Adrenal gland (tissue), 12 donors: ENCODE results near the gene SFRP5. TPM values are rescaled to one million over a fixed set of nuclear protein-coding genes. Genes with fewer than 3 reads are reported as not detected.

Source experiments
- DNase-seq, 7 donors: peaks; one replicate each; pipeline ENCODE4 v3.0.0-alpha.2; 2019 to 2020
- H3K27ac ChIP-seq, 5 donors: fragments of 200-600 bp; sonication (generic) in 4 of 5; 1 replicate in 3 of 5; 2 replicates in 2 of 5; pipeline versions ENCODE4 v1.5.1 to v1.8.0; 2016 to 2020; ENCODE audit warnings: mild to moderate bottlenecking in 1 of 5
- H3K27me3 ChIP-seq: fragments of 200-600 bp; 2 replicates; pipeline ENCODE4 v1.8.0; 2021
- H3K36me3 ChIP-seq, 2 donors: fragments of 200-600 bp; replicated peaks in 1 of 2; 1 replicate in 1 of 2; 2 replicates in 1 of 2; pipeline versions ENCODE4 v1.5.1 to v1.8.0; 2018 to 2022
- H3K4me1 ChIP-seq, 2 donors: fragments of 200-600 bp; replicated peaks in 1 of 2; 1 replicate in 1 of 2; 2 replicates in 1 of 2; pipeline versions ENCODE4 v1.5.1 to v1.8.0; 2018 to 2021
- H3K4me3 ChIP-seq, 4 donors: fragments of 200-600 bp; sonication (generic) in 3 of 4; one replicate each; pipeline ENCODE4 v1.5.1; 2016 to 2018
- H3K9me3 ChIP-seq, 3 donors: fragments of 200-600 bp; sonication (generic) in 1 of 3; replicated peaks in 1 of 3; 1 replicate in 2 of 3; 2 replicates in 1 of 3; pipeline versions ENCODE4 v1.5.1 to v1.8.0; 2016 to 2021
- POLR2A ChIP-seq, 2 donors: fragments of 450-650 bp; IDR thresholded peaks; one replicate each; pipeline ENCODE4 v1.6.1; 2017; ENCODE audit warnings: antibody characterized with exemption in 2 of 2, mild to moderate bottlenecking in 2 of 2, moderate library complexity in 1 of 2
- WGBS, 4 donors: extraction: QIAGEN DNeasy Blood & Tissue Kit in 2 of 4; methylation state at CpG; one replicate each; pipeline versions ENCODE4 v1.1.5 to v1.1.7; 2013 to 2017; 5-methylcytosine and 5-hydroxymethylcytosine counted together
- intact Hi-C, 2 donors: fragments of 100-400 bp; cut with DNase I; formaldehyde crosslinking; loops; one replicate each; pipeline versions ENCODE4 v1.14.1 to v1.15.0; 2022 to 2023
- polyA plus RNA-seq, 3 donors: library from polyadenylated mRNA; stranded (reverse); fragments of 200-250 nt in 2 of 3; fragments of 350-450 nt in 1 of 3; fragmentation: Illumina TruSeq in 1 of 3; extraction: RNeasy Lipid Tissue Mini Kit (QIAGEN cat#74804) in 1 of 3; gene quantifications; one replicate each; pipeline ENCODE4 v1.2.3, GENCODE V29; 2013 to 2014
- total RNA-seq, 9 donors: library from RNA; depleted of rRNA in 4 of 9; stranded (reverse); fragments of >200 nt in 4 of 9; fragments of 120-200 nt in 1 of 9; fragmentation: NEBNext Ultra II Directional in 1 of 9; extraction: Animal tissue kit (Norgen Biotek cat#: 25700) in 1 of 9; gene quantifications; one replicate each; pipeline versions ENCODE4 v1.1.0 to v1.2.4, GENCODE V29; 2013 to 2023
- TF ChIP-seq, protein P1 (sequence below), 6 experiments: fragments of 450-650 bp in 4 of 6; fragments of 200-600 bp in 2 of 6; sonication (generic) in 1 of 6; IDR thresholded peaks; 1 replicate in 5 of 6; 2 replicates in 1 of 6; pipeline versions ENCODE4 v1.5.1 to v1.8.0; 2016 to 2021; ENCODE audit warnings: antibody characterized with exemption in 6 of 6, mild to moderate bottlenecking in 2 of 6, moderate library complexity in 1 of 6
- donor health status: healthy with polysubstance abuse.
- donor health status: Bipolar disorder and iron deficiency.
- donor health status: DM: yes; HTN: yes; CAD: no.
- donor health status: DM: no; HTN: no; CAD: no.
- donor health status: DM: no; HTN: no; CAD: no.
- donor health status: DM: yes; HTN: yes; CAD: no.

SFRP5 gene
- total and polyA plus RNA-seq, 12 donors, result 0.22 to 43.4 (median 5.2) TPM

DNA sequence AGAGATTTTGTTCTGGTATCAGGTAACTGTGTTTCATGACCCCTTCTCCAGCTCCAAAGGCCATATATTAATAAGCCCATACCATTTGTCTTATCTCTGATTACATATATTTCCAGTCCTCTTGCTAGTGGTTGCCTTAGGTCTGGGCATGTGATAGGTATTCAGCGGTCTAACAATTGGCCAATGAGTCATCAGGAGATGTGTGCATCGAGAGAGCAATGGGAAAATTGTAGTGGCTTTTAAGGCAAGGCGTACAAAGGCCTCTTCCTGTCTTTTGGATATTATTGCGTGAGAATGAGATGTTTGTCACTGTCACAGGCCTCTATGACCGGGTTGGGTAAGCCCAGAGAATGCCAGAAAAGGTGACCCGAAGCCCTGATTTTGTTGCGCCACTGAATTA lies 38.6 kb upstream of the SFRP5 start:
- Histone ChIP-seq H3K27ac (no peak overlapping the region), H3K4me1 (no peaks in the 10 kb centered on the region), H3K4me3 (no peak overlapping the region), H3K36me3 (no peaks in the 10 kb centered on the region), H3K9me3 (no peaks in the 10 kb centered on the region), H3K27me3 (no peaks in the 10 kb centered on the region)
- intact Hi-C loops, result no loop called here
- TF ChIP-seq POLR2A (IDR thresholded peaks at IDR 0.05), result no peak
- TF ChIP-seq, protein P1, sequence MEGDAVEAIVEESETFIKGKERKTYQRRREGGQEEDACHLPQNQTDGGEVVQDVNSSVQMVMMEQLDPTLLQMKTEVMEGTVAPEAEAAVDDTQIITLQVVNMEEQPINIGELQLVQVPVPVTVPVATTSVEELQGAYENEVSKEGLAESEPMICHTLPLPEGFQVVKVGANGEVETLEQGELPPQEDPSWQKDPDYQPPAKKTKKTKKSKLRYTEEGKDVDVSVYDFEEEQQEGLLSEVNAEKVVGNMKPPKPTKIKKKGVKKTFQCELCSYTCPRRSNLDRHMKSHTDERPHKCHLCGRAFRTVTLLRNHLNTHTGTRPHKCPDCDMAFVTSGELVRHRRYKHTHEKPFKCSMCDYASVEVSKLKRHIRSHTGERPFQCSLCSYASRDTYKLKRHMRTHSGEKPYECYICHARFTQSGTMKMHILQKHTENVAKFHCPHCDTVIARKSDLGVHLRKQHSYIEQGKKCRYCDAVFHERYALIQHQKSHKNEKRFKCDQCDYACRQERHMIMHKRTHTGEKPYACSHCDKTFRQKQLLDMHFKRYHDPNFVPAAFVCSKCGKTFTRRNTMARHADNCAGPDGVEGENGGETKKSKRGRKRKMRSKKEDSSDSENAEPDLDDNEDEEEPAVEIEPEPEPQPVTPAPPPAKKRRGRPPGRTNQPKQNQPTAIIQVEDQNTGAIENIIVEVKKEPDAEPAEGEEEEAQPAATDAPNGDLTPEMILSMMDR (IDR thresholded peaks at IDR 0.05), result no peak
- 79 to 90% (median 82%) methylated on average over 7 of the region's 7 CpGs for WGBS, 4 donors
- no peak for DNase-seq

DNA sequence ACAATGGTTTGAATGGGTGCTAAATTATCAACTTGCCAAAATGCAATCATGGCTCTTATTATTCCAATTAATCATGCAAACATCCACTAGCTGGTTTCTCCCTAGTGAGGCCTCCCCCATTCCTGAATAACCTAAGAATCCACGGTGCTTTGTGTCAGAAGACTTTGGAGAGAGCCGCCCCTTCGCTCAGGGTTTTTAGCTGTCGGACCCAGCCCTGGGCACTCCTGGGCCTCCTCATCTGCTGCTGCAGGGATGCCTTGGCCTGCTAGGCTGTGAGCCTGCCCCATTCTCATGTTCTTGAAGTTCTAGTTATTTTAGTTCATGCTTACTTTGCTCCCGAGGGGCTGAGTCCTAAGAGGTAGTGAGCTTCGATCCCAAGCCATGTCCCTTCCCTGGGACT lies 34.1 kb upstream of the SFRP5 start:
- WGBS, 4 donors, result 89 to 92% (median 90%) methylated on average over 6 of the region's 6 CpGs
- Histone ChIP-seq H3K9me3 (no peaks in the 10 kb centered on the region), H3K36me3 (no peaks in the 10 kb centered on the region), H3K27ac (no peak overlapping the region), H3K27me3 (no peaks in the 10 kb centered on the region), H3K4me3 (no peak overlapping the region), H3K4me1 (no peaks in the 10 kb centered on the region)
- TF ChIP-seq, protein P1 (IDR thresholded peaks at IDR 0.05), result no peak
- no peak for TF ChIP-seq POLR2A (IDR thresholded peaks at IDR 0.05)
- no peak for DNase-seq
- intact Hi-C loops, result no loop called here

DNA sequence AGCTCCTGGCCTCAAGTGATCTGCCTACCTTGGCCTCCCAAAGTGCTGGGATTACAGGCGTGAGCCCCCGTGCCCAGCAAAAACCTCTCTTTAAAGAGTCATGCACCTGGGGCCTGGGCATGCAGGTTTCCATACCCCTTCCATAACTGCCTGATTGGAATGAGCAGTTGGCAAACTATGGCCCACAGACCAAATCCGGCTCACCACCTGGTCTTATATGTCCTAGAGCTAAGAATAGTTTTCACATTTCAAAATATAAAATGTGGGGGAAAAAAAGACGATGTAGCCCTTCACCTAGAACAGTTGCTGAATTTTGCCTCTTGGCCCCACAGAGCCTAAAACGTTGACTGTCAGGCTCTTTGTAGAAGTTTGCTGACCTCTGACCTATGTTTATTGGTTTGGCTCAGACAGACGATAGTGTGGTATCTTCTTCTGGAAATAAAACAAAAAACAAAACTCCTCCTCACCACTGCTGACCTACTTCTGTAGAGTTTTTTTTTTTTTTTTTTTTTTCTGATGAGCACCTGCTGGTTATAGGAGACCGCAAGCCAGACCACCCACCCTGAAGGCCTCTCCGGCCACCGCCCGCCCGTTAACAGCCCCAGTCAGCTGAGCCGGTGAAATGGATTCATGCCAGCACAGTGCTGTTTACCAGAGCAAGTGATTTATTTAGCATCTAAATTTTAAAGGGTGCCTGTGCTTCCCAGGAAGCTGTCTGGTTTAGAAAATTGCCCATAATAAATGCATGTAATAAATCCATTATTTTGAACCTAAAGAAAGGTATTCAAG lies 33.5 kb upstream of the SFRP5 start:
- H3K4me1 ChIP-seq, result no peaks in the 10 kb centered on the region
- 52 to 65% (median 63%) methylated on average over 12 of the region's 12 CpGs for WGBS, 4 donors
- intact Hi-C loops, result no loop called here
- no peak for TF ChIP-seq POLR2A (IDR thresholded peaks at IDR 0.05)
- TF ChIP-seq, protein P1 (IDR thresholded peaks at IDR 0.05), result no peak
- no peaks in the 10 kb centered on the region for H3K36me3 ChIP-seq
- no peak for DNase-seq
- H3K27ac ChIP-seq, result no peak overlapping the region
- no peak overlapping the region for H3K4me3 ChIP-seq
- no peaks in the 10 kb centered on the region for H3K9me3 ChIP-seq
- H3K27me3 ChIP-seq, result no peaks in the 10 kb centered on the region

DNA sequence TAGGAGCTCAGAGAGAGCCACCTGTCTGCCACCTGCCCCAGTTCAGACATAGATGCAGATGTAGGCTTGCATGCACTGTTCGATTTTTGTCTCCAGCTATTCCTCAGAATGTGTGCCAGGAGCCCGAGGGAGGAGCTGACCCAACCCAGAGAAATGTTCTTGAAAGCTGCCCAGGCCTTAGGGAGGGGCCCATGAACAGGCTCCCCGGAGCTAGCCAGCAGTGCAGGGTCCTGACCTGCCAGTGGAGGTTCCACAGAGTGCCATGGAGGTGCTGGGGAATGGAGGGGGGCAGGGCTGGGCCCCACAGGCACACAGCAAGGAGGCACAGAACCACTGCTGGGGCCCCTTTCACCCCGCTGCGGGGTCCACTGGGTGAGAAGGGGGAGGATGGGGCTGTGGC lies 29.6 kb upstream of the SFRP5 start:
- Histone ChIP-seq H3K27me3 (no peaks in the 10 kb centered on the region), H3K9me3 (no peaks in the 10 kb centered on the region), H3K4me3 (no peak overlapping the region), H3K36me3 (no peaks in the 10 kb centered on the region), H3K4me1 (no peaks in the 10 kb centered on the region), H3K27ac (no peak overlapping the region)
- no peak for DNase-seq
- intact Hi-C loops, result no loop called here
- 59 to 77% (median 66%) methylated on average over 3 to 5 of the region's 5 CpGs for WGBS, 4 donors
- TF ChIP-seq, protein P1 (IDR thresholded peaks at IDR 0.05), result no peak
